Mononuclear cell (primary cell): ENCODE data around the gene PEMT. TPM values are rescaled to one million over a fixed set of nuclear protein-coding genes. Genes with fewer than 3 reads are reported as not detected.

Experiments used
- H3K27me3 ChIP-seq: 2 replicates; pipeline ENCODE4 v1.6.0; 2011; ENCODE audit warnings: low read length, control low read depth; ENCODE audit not compliant: insufficient read depth
- H3K4me1 ChIP-seq: 2 replicates; pipeline ENCODE4 v1.5.1; 2011; ENCODE audit warnings: mild to moderate bottlenecking, low read length, control low read depth; ENCODE audit not compliant: insufficient read depth
- H3K4me3 ChIP-seq: 2 replicates; pipeline ENCODE4 v1.5.1; 2011; ENCODE audit warnings: mild to moderate bottlenecking, low read length, moderate library complexity
- H3K9me3 ChIP-seq: 2 replicates; pipeline ENCODE4 v1.5.1; 2011; ENCODE audit warnings: low read depth, mild to moderate bottlenecking, control low read depth, low read length
- total RNA-seq: library from RNA; depleted of rRNA; stranded (reverse); fragments of >200 nt; gene quantifications from one replicate; pipeline ENCODE4 v1.2.3, GENCODE V29; 2012

The PEMT gene
- total RNA-seq, 1 donor, result 13.9 TPM

- H3K4me1 ChIP-seq, result no peaks in the 10 kb centered on the region
- H3K4me3 ChIP-seq, result no peak overlapping the region
- no peaks in the 10 kb centered on the region for H3K9me3 ChIP-seq
- no peaks in the 10 kb centered on the region for H3K27me3 ChIP-seq
Measured at GRCh38 chr17:17568772-17569195, 22.7 kb downstream of the PEMT start.

- H3K4me3 ChIP-seq, result no peak overlapping the region
- no peaks in the 10 kb centered on the region for H3K4me1 ChIP-seq
- no peaks in the 10 kb centered on the region for H3K27me3 ChIP-seq
- no peaks in the 10 kb centered on the region for H3K9me3 ChIP-seq
Measured at GRCh38 chr17:17567631-17568030, 23.9 kb downstream of the PEMT start.

- Histone ChIP-seq H3K4me3 (no peak overlapping the region), H3K27me3 (no peaks in the 10 kb centered on the region), H3K9me3 (no peaks in the 10 kb centered on the region), H3K4me1 (no peaks in the 10 kb centered on the region)
Measured at GRCh38 chr17:17566896-17567513, 24.5 kb downstream of the PEMT start.

- no peaks in the 10 kb centered on the region for H3K9me3 ChIP-seq
- no peaks in the 10 kb centered on the region for H3K4me1 ChIP-seq
- no peak overlapping the region for H3K4me3 ChIP-seq
- no peaks in the 10 kb centered on the region for H3K27me3 ChIP-seq
Measured at GRCh38 chr17:17565471-17566339, 25.8 kb downstream of the PEMT start.

GRCh38 chr17:17564896-17565295 lies 26.6 kb downstream of the PEMT start:
- no peaks in the 10 kb centered on the region for H3K4me1 ChIP-seq
- no peak overlapping the region for H3K4me3 ChIP-seq
- H3K27me3 ChIP-seq, result no peaks in the 10 kb centered on the region
- H3K9me3 ChIP-seq, result no peaks in the 10 kb centered on the region

GRCh38 chr17:17564323-17564722 lies 27.2 kb downstream of the PEMT start:
- Histone ChIP-seq H3K4me3 (no peak overlapping the region), H3K9me3 (no peaks in the 10 kb centered on the region), H3K4me1 (no peaks in the 10 kb centered on the region), H3K27me3 (no peaks in the 10 kb centered on the region)

GRCh38 chr17:17563530-17563929 lies 28.0 kb downstream of the PEMT start:
- H3K4me1 ChIP-seq, result no peaks in the 10 kb centered on the region
- no peaks in the 10 kb centered on the region for H3K27me3 ChIP-seq
- no peaks in the 10 kb centered on the region for H3K9me3 ChIP-seq
- H3K4me3 ChIP-seq, result no peak overlapping the region

GRCh38 chr17:17562146-17562511 lies 29.4 kb downstream of the PEMT start:
- no peaks in the 10 kb centered on the region for H3K4me1 ChIP-seq
- no peak overlapping the region for H3K4me3 ChIP-seq
- no peaks in the 10 kb centered on the region for H3K27me3 ChIP-seq
- H3K9me3 ChIP-seq, result no peaks in the 10 kb centered on the region

GRCh38 chr17:17561408-17562145 lies 29.9 kb downstream of the PEMT start:
- no peaks in the 10 kb centered on the region for H3K27me3 ChIP-seq
- H3K4me3 ChIP-seq, result no peak overlapping the region
- H3K4me1 ChIP-seq, result no peaks in the 10 kb centered on the region
- H3K9me3 ChIP-seq, result no peaks in the 10 kb centered on the region

- Histone ChIP-seq H3K27me3 (no peaks in the 10 kb centered on the region), H3K4me3 (no peak overlapping the region), H3K4me1 (no peaks in the 10 kb centered on the region), H3K9me3 (no peaks in the 10 kb centered on the region)
Measured at GRCh38 chr17:17560975-17561374, 30.5 kb downstream of the PEMT start.

- Histone ChIP-seq H3K4me3 (no peak overlapping the region), H3K9me3 (no peaks in the 10 kb centered on the region), H3K4me1 (no peaks in the 10 kb centered on the region), H3K27me3 (no peaks in the 10 kb centered on the region)
Measured at GRCh38 chr17:17560167-17560566, 31.3 kb downstream of the PEMT start.

- Histone ChIP-seq H3K4me1 (no peaks in the 10 kb centered on the region), H3K9me3 (no peaks in the 10 kb centered on the region), H3K27me3 (no peaks in the 10 kb centered on the region), H3K4me3 (no peak overlapping the region)
Measured at GRCh38 chr17:17559164-17559563, 32.3 kb downstream of the PEMT start.

GRCh38 chr17:17558431-17558830 lies 33.1 kb downstream of the PEMT start:
- H3K9me3 ChIP-seq, result no peaks in the 10 kb centered on the region
- H3K4me1 ChIP-seq, result no peaks in the 10 kb centered on the region
- no peak overlapping the region for H3K4me3 ChIP-seq
- H3K27me3 ChIP-seq, result no peaks in the 10 kb centered on the region

GRCh38 chr17:17557796-17558195 lies 33.7 kb downstream of the PEMT start:
- H3K4me1 ChIP-seq, result no peaks in the 10 kb centered on the region
- no peaks in the 10 kb centered on the region for H3K9me3 ChIP-seq
- H3K4me3 ChIP-seq, result no peak overlapping the region
- no peaks in the 10 kb centered on the region for H3K27me3 ChIP-seq

- no peaks in the 10 kb centered on the region for H3K27me3 ChIP-seq
- no peak overlapping the region for H3K4me3 ChIP-seq
- H3K9me3 ChIP-seq, result no peaks in the 10 kb centered on the region
- H3K4me1 ChIP-seq, result no peaks in the 10 kb centered on the region
Measured at GRCh38 chr17:17556671-17557070, 34.8 kb downstream of the PEMT start.
